A549 (cell line): ENCODE measurements around the gene HOATZ. TPM values are rescaled to one million over a fixed set of nuclear protein-coding genes. Genes with fewer than 3 reads are reported as not detected.

Experiments
- ATAC-seq, 2 experiments: fragments of 200-7000 bp in 1 of 2; fragments of >200 bp in 1 of 2; cut with Nextera tagmentation in 1 of 2; cut with Tn5 transposase in 1 of 2; 3 replicates each; pipeline versions ENCODE4 v1.8.0 to v1.9.1; 2018 to 2020; ENCODE audit warnings: mild to moderate bottlenecking in 1 of 2, moderate library complexity in 1 of 2
- CTCF ChIA-PET: fragments of 300-600 bp; sonication (Branson Sonifier 250); formaldehyde crosslinking; extraction: SDS; loops from one replicate; lab custom pipeline; 2021; ENCODE audit warnings: antibody characterized with exemption, inconsistent platforms; lab: Yijun Ruan, JAX
- POLR2A ChIA-PET: fragments of 350-600 bp; formaldehyde crosslinking; extraction: SDS; loops from one replicate; lab custom pipeline; 2021; ENCODE audit warnings: antibody characterized with exemption, inconsistent platforms; lab: Yijun Ruan, JAX
- DNase-seq, 2 experiments: peaks; one replicate each; pipeline versions ENCODE4 v3.0.0 to v3.0.0-alpha.2; 2011 to 2016; ENCODE audit warnings: low read depth in 1 of 2, low spot score in 1 of 2
- FAIRE-seq: peaks from 2 replicates; lab custom pipeline; 2011; peaks lifted over from hg19 to GRCh38; lab: Jason Lieb, UNC
- H3K27ac ChIP-seq, 2 experiments: fragments of >200 bp; sonication (Bioruptor Twin); formaldehyde crosslinking; 3 replicates each; pipeline ENCODE4 v1.5.1; 2016 to 2017
- H3K4me1 ChIP-seq: fragments of >200 bp; sonication (Bioruptor Twin); formaldehyde crosslinking; 3 replicates; pipeline ENCODE4 v1.6.1; 2016
- H3K4me2 ChIP-seq: fragments of >200 bp; sonication (Bioruptor Twin); formaldehyde crosslinking; 3 replicates; pipeline ENCODE4 v1.6.1; 2016
- H3K4me3 ChIP-seq: fragments of >200 bp; sonication (Bioruptor Twin); formaldehyde crosslinking; 3 replicates; pipeline ENCODE4 v1.5.1; 2016
- H3K9me3 ChIP-seq: fragments of >200 bp; sonication (Bioruptor Twin); formaldehyde crosslinking; 3 replicates; pipeline ENCODE4 v1.6.1; 2016
- BHLHE40 ChIP-seq: IDR thresholded peaks from 2 replicates; pipeline ENCODE4 v1.6.1; 2012; ENCODE audit warnings: low read depth, low read length, inconsistent platforms
- CBX8 ChIP-seq: fragments of 200-600 bp; sonication (generic); IDR thresholded peaks from 2 replicates; pipeline ENCODE4 v1.6.1; 2016
- CHD2 ChIP-seq: fragments of 150-350 bp; IDR thresholded peaks from 2 replicates; pipeline ENCODE4 v1.6.1; 2014; ENCODE audit warnings: low read length; ENCODE audit not compliant: partially characterized antibody
- FOSB ChIP-seq: fragments of 250-450 bp; sonication (Bioruptor Pico); IDR thresholded peaks from 2 replicates; pipeline ENCODE4 v1.5.0; 2020; ENCODE audit warnings: mild to moderate bottlenecking, moderate library complexity
- FOSL2 ChIP-seq, 2 experiments: fragments of 450-650 bp in 1 of 2; fragments of >200 bp in 1 of 2; sonication (Bioruptor Twin) in 1 of 2; formaldehyde crosslinking; IDR thresholded peaks; 2 replicates each; pipeline versions ENCODE4 v1.5.0 to v1.6.1; 2016 to 2020; ENCODE audit warnings: mild to moderate bottlenecking in 1 of 2, moderate library complexity in 1 of 2
- GATA3 ChIP-seq: IDR thresholded peaks from 2 replicates; pipeline ENCODE4 v1.6.1; 2012; ENCODE audit warnings: borderline replicate concordance
- HDAC2 ChIP-seq: fragments of 200-600 bp; sonication (generic); IDR thresholded peaks from 2 replicates; pipeline ENCODE4 v1.6.1; 2016
- HEYL ChIP-seq: fragments of 250-450 bp; sonication (Bioruptor Pico); IDR thresholded peaks from 2 replicates; pipeline ENCODE4 v1.8.0; 2021; ENCODE audit warnings: mild to moderate bottlenecking, moderate library complexity
- HOXB13 ChIP-seq: fragments of 250-450 bp; sonication (Bioruptor Pico); IDR thresholded peaks from 2 replicates; pipeline ENCODE4 v1.5.0; 2020; ENCODE audit warnings: low read depth, mild to moderate bottlenecking, moderate library complexity
- HOXB5 ChIP-seq: fragments of 250-450 bp; sonication (Bioruptor Pico); IDR thresholded peaks from 2 replicates; pipeline ENCODE4 v1.5.0; 2020; ENCODE audit warnings: mild to moderate bottlenecking, moderate library complexity
- JUN ChIP-seq, 2 experiments: fragments of >200 bp; sonication (Bioruptor Twin); formaldehyde crosslinking; IDR thresholded peaks; 2 replicates in 1 of 2; 3 replicates in 1 of 2; pipeline ENCODE4 v1.6.1; 2016 to 2017
- MYC ChIP-seq: IDR thresholded peaks from 2 replicates; pipeline ENCODE4 v1.6.1; 2012; ENCODE audit warnings: mild to moderate bottlenecking, inconsistent platforms, low read length, improper control_type of control experiment, borderline replicate concordance
- NFE2L2 ChIP-seq: fragments of 150-350 bp; conservative IDR thresholded peaks from 2 replicates; pipeline ENCODE4 v1.6.1; 2014; ENCODE audit warnings: low read length
- POLR2A ChIP-seq: IDR thresholded peaks from 2 replicates; pipeline ENCODE4 v1.6.1; 2012; ENCODE audit warnings: mild to moderate bottlenecking, low read length
- POLR2AphosphoS2 ChIP-seq: conservative IDR thresholded peaks from 2 replicates; pipeline ENCODE4 v1.6.1; 2012; ENCODE audit warnings: low read length, improper control_type of control experiment, inconsistent platforms
- RARB ChIP-seq: fragments of 250-450 bp; sonication (Bioruptor Pico); IDR thresholded peaks from 2 replicates; pipeline ENCODE4 v1.8.0; 2021; ENCODE audit warnings: mild to moderate bottlenecking, moderate library complexity
- SMC3 ChIP-seq: fragments of >200 bp; sonication (Bioruptor Twin); formaldehyde crosslinking; IDR thresholded peaks from 3 replicates; pipeline ENCODE4 v1.6.1; 2018; ENCODE audit warnings: inconsistent platforms
- ZFP36 ChIP-seq: fragments of 450-650 bp; IDR thresholded peaks from 2 replicates; pipeline ENCODE4 v1.6.1; 2014; ENCODE audit warnings: borderline replicate concordance; ENCODE audit not compliant: partially characterized antibody
- WGBS: methylation state at CpG from one replicate; pipeline ENCODE4 v1.1.6; 2017; ENCODE audit errors: missing lambda C conversion rate; 5-methylcytosine and 5-hydroxymethylcytosine counted together
- polyA plus RNA-seq, 4 experiments: library from polyadenylated mRNA; depleted of rRNA in 3 of 4; stranded (reverse); fragments of >200 nt; fragmentation: RNase III in 1 of 4; extraction: RNeasy Plus Mini Kit Qiagen cat#74134 plus additional on column Dnase treatment in 1 of 4; gene quantifications; 2 replicates in 3 of 4; 3 replicates in 1 of 4; pipeline ENCODE4 v1.2.3, GENCODE V29; 2011 to 2017
- TF ChIP-seq, protein P1 (sequence below): IDR thresholded peaks from 2 replicates; pipeline ENCODE4 v1.6.1; 2012
- TF ChIP-seq, protein P2 (sequence below): fragments of 150-350 bp; IDR thresholded peaks from 2 replicates; pipeline ENCODE4 v1.6.1; 2014; ENCODE audit warnings: low read depth, mild to moderate bottlenecking, low read length
- TF ChIP-seq, protein P3 (sequence below): IDR thresholded peaks from 2 replicates; pipeline ENCODE4 v1.6.1; 2012
- TF ChIP-seq, protein P4 (sequence below): fragments of >200 bp; sonication (Bioruptor Twin); formaldehyde crosslinking; IDR thresholded peaks from 3 replicates; pipeline ENCODE4 v1.6.1; 2016
- TF ChIP-seq, protein P5 (sequence below): fragments of >200 bp; sonication (Bioruptor Twin); formaldehyde crosslinking; IDR thresholded peaks from 2 replicates; pipeline ENCODE4 v1.6.1; 2016
- TF ChIP-seq, protein P6 (sequence below): fragments of >200 bp; sonication (Bioruptor Twin); formaldehyde crosslinking; IDR thresholded peaks from 3 replicates; pipeline ENCODE4 v1.5.1; 2016

Gene HOATZ
- polyA plus RNA-seq, 2 of the 4 experiments (the other 2 are of a cell fraction): not detected

DNA sequence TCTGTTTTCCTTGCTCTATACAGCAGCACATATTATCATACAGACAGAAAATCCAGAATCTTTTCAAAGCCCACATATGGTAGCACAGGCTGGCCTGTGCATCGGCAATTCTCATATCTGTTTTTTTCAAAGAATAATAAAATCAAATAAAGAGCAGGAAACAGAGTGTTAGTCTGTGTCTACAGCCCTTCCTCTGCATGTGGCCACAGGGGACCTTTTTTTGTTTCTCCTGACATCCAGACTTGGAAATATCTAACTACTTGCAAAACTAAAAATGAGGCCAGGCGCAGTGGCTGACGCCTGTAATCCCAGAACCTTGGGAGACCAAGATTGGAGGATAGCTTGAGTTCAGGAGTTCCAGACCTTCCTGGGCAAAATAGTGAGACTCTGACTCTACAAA lies 46.2 kb downstream of the HOATZ start (continued):
- no peak for TF ChIP-seq ZFP36
- TF ChIP-seq POLR2AphosphoS2: no peak
- TF ChIP-seq MYC: no peak
- no peak for TF ChIP-seq FOSL2 (IDR thresholded peaks at IDR 0.05)
- no peak for TF ChIP-seq FOSL2 (CRISPR knock-in tag; IDR thresholded peaks at IDR 0.05)

DNA sequence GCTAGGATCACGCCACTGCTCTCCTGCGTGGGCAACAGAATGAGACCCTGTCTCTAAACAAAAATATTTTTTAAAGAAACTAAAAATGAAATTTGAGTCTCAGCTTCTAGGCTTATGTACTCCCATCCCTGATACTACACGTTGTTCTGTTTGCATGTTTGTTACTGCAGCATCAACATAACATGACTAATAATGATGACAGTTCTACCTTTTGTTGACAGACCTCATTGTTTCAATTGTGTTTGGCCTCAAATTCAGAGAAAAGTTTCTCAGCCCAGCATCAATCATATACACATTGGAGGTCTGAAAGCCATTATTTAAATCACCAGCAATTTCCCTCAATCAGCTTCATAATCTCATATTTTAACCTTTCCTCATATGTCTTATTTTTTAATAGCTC lies 46.7 kb downstream of the HOATZ start:
- WGBS: 68% methylated on average over 3 of the region's 3 CpGs
- DNase-seq (no peak), ATAC-seq (no peak), FAIRE-seq (no peak)
- TF ChIP-seq HOXB13 (no peak), SMC3 (no peak), CBX8 (no peak), HOXB5 (CRISPR knock-in tag) (no peak), NFE2L2 (no peak), GATA3 (no peak), FOSB (CRISPR knock-in tag) (no peak), BHLHE40 (no peak), CHD2 (no peak), POLR2A (no peak), HDAC2 (no peak), RARB (CRISPR knock-in tag) (no peak), JUN (IDR thresholded peaks at IDR 0.05) (no peak), HEYL (CRISPR knock-in tag) (no peak)
- TF ChIP-seq, protein P1, sequence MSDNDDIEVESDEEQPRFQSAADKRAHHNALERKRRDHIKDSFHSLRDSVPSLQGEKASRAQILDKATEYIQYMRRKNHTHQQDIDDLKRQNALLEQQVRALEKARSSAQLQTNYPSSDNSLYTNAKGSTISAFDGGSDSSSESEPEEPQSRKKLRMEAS: no peak
- TF ChIP-seq, protein P2, sequence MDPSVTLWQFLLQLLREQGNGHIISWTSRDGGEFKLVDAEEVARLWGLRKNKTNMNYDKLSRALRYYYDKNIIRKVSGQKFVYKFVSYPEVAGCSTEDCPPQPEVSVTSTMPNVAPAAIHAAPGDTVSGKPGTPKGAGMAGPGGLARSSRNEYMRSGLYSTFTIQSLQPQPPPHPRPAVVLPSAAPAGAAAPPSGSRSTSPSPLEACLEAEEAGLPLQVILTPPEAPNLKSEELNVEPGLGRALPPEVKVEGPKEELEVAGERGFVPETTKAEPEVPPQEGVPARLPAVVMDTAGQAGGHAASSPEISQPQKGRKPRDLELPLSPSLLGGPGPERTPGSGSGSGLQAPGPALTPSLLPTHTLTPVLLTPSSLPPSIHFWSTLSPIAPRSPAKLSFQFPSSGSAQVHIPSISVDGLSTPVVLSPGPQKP: no peak
- TF ChIP-seq, protein P3, sequence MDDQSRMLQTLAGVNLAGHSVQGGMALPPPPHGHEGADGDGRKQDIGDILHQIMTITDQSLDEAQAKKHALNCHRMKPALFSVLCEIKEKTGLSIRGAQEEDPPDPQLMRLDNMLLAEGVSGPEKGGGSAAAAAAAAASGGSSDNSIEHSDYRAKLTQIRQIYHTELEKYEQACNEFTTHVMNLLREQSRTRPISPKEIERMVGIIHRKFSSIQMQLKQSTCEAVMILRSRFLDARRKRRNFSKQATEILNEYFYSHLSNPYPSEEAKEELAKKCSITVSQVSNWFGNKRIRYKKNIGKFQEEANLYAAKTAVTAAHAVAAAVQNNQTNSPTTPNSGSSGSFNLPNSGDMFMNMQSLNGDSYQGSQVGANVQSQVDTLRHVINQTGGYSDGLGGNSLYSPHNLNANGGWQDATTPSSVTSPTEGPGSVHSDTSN: no peak
- TF ChIP-seq, protein P4, sequence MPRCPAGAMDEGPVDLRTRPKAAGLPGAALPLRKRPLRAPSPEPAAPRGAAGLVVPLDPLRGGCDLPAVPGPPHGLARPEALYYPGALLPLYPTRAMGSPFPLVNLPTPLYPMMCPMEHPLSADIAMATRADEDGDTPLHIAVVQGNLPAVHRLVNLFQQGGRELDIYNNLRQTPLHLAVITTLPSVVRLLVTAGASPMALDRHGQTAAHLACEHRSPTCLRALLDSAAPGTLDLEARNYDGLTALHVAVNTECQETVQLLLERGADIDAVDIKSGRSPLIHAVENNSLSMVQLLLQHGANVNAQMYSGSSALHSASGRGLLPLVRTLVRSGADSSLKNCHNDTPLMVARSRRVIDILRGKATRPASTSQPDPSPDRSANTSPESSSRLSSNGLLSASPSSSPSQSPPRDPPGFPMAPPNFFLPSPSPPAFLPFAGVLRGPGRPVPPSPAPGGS: no peak
- TF ChIP-seq, protein P5, sequence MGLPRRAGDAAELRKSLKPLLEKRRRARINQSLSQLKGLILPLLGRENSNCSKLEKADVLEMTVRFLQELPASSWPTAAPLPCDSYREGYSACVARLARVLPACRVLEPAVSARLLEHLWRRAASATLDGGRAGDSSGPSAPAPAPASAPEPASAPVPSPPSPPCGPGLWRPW: no peak
- TF ChIP-seq, protein P6, sequence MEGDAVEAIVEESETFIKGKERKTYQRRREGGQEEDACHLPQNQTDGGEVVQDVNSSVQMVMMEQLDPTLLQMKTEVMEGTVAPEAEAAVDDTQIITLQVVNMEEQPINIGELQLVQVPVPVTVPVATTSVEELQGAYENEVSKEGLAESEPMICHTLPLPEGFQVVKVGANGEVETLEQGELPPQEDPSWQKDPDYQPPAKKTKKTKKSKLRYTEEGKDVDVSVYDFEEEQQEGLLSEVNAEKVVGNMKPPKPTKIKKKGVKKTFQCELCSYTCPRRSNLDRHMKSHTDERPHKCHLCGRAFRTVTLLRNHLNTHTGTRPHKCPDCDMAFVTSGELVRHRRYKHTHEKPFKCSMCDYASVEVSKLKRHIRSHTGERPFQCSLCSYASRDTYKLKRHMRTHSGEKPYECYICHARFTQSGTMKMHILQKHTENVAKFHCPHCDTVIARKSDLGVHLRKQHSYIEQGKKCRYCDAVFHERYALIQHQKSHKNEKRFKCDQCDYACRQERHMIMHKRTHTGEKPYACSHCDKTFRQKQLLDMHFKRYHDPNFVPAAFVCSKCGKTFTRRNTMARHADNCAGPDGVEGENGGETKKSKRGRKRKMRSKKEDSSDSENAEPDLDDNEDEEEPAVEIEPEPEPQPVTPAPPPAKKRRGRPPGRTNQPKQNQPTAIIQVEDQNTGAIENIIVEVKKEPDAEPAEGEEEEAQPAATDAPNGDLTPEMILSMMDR: no peak
- ChIA-PET CTCF (interaction anchor here (0.6 to 2.7 kb wide), 4 partner anchors 19 to 216 kb away, joined by 4 to 7 read pairs (median 4); no protein-coding TSS in a partner anchor), POLR2A (no interaction called here)
- Histone ChIP-seq H3K27ac (peak overlapping the region; percentile 48 to 61), H3K9me3 (peaks cover 5% of the 10 kb centered on the region; the same call in 2 of the 3 replicates), H3K4me2 (peak overlapping the region; percentile 67), H3K4me1 (peaks cover 40% of the 10 kb centered on the region), H3K4me3 (no peak overlapping the region)
